GM18861 (cell line): ENCODE results near the gene ZNF354B.
"Not testable (repeated sequence)": the region's sequence is repeated elsewhere in the genome, so short reads cannot be mapped to it uniquely, and the experiment has no call there.

Experiments
- ATAC-seq: cut with Tn5 transposase; IDR thresholded peaks from one replicate; pipeline ENCODE4 v1.9.1; 2021; ENCODE audit not compliant: unreplicated experiment

ZNF354B gene

GRCh38 chr5:178859625-178860521 is at the start of gene ZNF354B:
TSS of gene ZNF354B (plus strand) at chr5:178859953. CDS start at chr5:178861048, 1,095 bp downstream.
- peak; percentile 99 for ATAC-seq

GRCh38 chr5:178817506-178817905 is 42.2 kb upstream of the ZNF354B start:
- no peak for ATAC-seq

DNA sequence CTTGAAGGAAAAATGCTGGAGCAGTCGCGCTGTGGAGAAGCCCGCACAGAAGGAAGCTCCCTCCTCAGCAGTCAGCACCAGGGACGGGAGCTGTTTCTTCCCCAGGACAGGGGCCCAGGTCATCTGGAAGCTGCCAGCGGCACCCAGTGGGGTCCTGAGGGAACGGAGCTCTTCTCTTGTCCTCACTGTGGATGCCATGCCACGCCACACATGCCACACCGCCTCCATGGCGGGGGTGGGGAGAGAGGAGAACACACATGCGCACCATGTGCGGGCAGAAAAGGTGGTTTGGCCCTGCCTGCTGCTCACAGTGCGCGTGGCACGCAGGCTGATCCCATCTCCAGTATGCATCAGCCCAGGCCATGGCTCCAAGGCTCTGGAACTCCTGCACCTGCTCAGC is 41.7 kb upstream of the ZNF354B start:
- no peak for ATAC-seq

DNA sequence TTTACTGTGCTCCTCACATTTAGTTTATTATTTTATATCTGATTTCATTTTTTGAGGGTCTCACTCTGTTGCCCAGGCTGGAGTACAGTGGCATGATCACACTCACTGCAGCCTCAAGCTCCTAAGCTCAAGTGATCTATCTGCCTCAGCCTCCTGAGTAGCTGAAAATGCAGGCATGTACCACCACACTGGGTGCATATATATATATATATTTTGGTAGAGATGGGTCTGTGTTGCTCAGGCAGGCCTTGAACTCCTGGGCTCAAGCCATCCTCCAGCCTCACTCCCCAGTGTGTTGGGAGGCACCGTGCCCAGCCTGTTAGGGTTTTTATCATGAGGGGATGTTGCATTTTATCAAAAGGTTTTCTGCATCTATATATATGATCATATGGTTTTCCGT is 39.8 kb upstream of the ZNF354B start:
- no peak for ATAC-seq

DNA sequence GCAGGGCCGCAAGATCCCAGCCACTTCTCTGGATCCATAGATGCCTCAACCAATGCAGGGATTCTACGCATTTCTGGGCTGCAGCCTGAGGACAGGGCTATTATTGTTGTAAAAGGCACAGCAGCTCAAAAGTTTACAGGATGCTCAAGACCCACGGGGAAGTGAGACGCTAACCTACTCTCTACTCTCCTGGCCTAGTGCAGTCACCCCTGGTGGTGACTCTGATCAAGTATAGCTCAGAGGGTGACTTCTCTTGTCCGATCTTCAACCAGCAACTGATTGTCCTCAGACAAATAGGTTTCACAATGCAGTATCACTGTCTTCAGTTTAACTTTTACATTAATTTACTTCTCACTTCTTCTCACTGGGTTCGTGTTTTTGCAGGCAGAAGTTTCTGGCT is 34.3 kb upstream of the ZNF354B start:
- no peak for ATAC-seq

DNA sequence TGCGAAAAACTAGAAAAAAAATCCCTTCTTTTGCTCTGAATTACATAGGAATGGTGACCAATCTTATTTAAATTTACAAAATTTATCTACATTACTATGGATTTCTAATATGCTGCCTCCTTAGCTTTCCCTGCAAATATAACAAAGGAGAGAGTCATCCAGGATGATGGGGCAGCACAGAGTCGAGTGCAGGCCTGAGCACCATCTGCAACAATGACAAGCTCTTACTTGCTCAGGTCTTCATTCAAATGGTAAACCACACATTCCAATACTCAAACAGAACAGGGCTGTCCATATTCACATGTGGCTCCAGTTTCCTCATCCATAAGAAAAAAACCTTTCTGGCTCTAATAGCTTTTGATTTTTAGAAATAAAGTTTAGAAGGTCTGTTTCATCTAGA is 33.5 kb upstream of the ZNF354B start:
- ATAC-seq, result no peak

GRCh38 chr5:178827636-178828035 is 32.1 kb upstream of the ZNF354B start:
- no peak for ATAC-seq

DNA sequence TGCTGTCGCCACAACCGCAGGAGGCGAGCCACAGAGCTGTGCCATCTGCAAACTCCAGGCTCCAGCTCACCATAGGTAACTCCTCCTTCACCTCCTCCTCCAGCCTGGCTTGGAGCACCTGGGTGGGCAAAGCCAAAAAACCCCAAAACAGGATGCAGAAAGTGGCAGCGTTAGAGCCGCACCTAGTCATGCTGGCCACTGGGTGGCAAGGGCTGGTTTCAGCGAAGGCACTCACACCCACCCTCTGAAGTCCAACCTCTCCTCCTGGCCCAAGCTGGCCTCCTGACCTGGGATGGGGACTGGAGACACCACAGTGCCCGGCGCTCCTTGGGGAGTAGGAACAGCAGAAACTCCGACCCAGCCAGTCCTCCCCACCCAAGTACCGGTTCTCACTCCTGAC is 28.7 kb upstream of the ZNF354B start:
- ATAC-seq, result no peak

DNA sequence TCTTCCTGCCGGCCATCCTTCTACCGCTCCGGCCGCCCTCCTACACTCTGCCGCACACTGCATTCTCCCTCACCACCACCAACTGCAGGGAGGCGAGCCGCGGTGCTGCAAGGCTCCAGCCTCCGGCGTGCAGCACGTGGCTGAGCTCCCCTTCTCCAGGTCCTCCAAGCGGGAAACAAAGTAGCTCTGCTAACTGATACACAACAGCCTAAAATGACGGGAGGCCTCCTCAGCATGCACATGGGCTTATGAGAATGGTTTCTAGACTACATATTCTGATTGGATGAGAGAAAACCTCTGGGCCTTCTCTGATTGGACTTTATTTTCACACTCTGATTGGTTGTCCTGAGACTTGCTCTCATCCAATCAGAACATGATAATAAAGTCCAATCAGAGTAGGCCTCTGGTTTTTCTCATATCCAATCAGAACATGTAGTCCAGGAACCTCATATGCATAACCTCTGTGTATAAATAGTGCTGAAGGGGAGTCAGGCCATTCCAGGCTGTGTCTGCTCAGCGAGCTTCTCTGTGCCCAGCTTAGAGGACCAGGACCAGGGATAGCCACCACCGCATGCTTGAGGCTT is 27.0 kb upstream of the ZNF354B start:
- no peak for ATAC-seq

- ATAC-seq, result no peak
Measured at GRCh38 chr5:178836628-178837027, 23.1 kb upstream of the ZNF354B start.

DNA sequence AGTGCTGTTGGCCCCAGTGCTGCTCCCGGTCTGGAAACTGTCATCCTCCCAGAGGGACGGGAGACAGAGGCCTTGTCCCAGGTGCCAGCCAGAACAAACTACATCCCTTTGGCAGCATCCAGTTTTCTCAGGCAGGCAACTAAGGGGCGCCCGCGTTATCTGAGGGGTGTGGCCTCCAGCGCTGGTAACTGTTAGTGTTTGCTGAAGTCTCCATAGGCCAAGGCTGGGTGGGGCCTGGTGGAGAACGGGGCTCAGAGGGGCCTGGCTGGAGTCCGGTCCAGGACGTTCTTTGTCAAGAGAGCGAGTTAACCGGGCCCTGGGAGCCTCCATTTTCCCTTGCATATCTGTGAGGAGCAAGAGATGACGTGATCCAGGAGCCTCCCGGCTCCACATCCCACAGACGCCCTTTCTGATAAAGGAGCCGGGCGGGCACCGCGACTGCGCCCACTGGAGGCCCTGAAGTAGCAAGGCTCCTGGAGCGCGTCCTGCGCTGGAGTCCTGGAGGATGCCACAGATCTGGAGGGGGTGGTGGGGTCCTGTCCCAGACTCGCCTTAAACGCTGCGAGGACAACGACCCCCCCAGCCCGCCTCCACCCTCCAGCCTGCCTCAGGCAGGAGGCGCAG is 20.9 kb upstream of the ZNF354B start:
- ATAC-seq, result not testable (repeated sequence)

GRCh38 chr5:178839319-178839704 is 20.4 kb upstream of the ZNF354B start:
- ATAC-seq, result no peak

DNA sequence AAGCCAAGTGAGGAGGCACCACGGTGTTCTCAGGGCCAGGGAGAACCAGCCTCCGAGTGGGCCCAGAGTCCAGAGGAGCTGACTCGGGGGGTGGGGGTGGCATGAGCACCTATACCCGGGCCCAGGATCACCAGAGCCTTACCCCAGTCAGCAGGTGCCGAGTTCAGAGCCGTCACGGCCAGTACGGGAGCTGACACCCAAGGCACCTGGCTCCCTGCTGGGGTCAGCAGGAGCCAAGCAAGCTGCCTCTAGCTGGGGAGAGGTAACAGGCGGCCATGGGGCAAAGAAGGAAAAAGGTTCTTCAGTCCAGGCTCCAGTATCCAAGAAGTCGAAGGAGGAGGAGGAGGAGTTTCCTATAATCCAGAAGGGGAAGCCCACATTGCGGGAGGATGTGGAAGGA is 19.4 kb upstream of the ZNF354B start:
- ATAC-seq, result not testable (repeated sequence)

GRCh38 chr5:178849316-178849715 is 10.4 kb upstream of the ZNF354B start:
- ATAC-seq, result no peak

DNA sequence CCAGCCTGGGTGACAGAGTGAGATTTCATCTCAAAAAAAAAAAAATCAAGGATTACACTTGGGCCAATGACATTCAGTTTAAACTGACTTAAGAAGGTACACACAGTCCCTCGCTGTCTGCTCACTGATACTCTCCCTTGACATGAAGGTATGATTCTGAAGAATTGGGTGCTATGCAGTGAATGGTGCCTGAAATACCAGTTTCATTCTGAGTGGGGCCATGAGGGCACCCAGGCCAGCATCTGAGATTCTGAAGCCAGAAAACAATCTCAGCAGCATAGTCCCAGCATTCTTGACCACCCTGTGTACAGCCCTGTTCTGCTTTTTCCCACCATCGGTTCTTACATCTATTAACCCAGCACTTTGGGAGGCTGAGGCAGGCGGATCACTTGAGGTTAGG is 7.8 kb upstream of the ZNF354B start:
- ATAC-seq, result no peak

GRCh38 chr5:178854284-178854683 is 5.5 kb upstream of the ZNF354B start:
- ATAC-seq, result no peak

DNA sequence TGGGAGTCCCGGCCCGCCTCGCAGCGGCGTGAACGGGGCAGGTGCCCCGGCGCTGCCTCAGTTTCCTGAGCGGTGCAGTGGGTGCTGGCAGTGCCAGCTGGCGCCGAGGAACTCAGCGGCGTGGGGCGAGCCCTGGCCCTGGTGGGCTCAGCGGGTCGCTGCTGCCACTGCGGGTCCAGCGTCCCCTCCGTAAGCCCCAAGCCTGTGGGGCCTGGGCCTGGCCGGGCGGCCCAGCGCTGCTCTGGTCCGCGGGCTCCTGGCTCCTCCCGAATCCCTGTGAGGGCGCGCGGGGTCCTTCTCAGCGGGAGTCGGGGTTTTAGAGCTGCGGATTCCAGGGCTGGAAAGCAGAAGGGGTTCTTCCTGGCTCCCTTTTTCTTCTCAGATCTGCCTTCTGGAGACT is 862 bp downstream of the ZNF354B start:
- not testable (repeated sequence) for ATAC-seq

DNA sequence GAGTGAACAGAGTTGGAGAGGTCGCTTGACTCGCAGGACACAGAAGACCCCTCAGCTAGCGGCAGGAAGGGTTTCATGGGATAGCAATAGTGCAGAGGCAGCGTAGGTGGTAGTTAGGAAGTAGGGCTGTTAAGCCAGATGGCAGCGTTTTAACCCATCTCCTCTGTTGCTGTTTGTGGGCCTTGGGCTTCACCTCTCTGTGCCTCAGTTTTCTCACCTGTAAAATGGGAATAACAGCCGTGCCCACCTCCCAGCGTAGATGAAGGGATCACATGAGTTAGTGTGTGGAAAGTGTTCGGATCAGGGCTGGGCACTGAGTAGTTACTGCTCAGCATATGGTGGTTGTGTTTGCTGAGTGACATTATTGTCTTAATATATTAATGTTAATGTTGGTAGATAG is 1.9 kb downstream of the ZNF354B start:
- no peak for ATAC-seq

DNA sequence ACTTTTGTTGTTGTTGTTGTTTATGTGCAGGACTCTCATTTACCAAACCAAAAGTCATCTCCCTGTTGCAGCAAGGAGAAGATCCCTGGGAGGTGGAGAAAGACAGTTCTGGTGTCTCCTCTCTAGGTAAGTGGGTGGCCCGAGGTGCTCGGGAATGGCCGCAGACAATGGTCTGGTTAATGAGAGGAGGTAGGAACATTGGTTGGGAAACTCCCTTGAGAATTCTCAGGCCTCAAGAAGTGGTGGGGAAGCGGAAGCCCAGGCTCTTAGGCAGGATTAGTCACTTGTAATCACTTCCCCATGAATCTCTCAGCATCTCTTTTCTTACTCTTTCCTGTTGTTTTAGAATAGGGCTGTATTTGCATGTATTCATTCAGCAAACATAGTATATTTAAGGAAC is 7.2 kb downstream of the ZNF354B start:
- ATAC-seq, result no peak

DNA sequence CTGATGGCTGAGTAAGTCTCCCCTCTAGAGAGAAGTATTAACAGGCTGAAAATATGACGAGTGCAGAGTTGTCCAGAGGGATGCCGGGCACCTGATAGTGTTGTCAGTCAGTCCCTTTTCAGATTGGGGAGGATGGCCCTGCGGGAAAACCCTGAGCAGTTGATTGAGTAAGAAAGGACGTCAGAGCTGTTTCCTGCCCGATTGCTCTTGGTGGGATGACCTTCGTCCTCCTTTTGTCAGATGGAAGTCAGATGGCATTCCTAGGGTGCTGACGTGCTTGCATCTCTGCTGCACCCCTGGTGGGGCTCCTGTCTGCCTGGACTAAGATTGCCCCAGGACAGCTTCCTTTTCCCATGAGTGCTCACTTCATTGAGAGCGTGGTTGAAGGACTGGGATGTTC is 9.8 kb downstream of the ZNF354B start:
- ATAC-seq, result no peak

- no peak for ATAC-seq
Measured at GRCh38 chr5:178870411-178870810, 10.7 kb downstream of the ZNF354B start.

- ATAC-seq, result no peak
Measured at GRCh38 chr5:178872302-178872701, 12.5 kb downstream of the ZNF354B start.
